Right forelimb (tissue), 1 donor: ENCODE data around the gene CABLES1.

Experiments
- DNase-seq: peaks from one replicate; pipeline ENCODE4 v3.0.0-alpha.2; 2018

Gene CABLES1

GRCh38 chr18:23196119-23197007 is 61.1 kb downstream of the CABLES1 start:
- DNase-seq: no peak

DNA sequence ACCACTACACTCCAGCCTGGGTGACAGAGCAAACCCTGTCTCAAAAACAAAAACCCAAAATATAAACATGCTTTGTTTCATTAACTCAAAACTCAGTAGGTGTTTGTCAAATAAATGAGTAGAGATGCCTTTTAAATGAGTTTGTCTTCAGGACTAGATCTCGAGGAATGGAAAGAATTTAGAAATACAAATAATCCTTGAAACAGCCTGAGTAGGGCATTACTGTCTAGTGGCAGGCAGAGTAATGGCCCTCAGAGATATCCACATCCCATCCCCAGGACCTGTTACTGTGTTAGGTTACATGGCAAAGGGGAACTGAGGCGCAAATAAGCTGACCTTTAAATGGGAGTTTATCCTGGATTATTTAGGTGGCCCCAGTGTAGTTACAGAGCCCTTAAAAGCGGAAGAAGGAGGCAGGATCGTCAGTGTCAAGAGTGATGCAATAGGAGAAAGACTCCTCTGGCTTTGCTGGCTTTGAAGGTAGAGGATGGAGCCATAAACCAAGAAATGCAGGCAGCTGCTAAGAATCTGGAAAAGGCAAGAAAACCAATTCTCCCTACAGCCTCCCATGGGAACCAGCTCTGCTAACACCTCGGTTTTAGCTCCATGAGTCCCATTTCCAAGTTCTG is 63.0 kb downstream of the CABLES1 start:
- no peak for DNase-seq

DNA sequence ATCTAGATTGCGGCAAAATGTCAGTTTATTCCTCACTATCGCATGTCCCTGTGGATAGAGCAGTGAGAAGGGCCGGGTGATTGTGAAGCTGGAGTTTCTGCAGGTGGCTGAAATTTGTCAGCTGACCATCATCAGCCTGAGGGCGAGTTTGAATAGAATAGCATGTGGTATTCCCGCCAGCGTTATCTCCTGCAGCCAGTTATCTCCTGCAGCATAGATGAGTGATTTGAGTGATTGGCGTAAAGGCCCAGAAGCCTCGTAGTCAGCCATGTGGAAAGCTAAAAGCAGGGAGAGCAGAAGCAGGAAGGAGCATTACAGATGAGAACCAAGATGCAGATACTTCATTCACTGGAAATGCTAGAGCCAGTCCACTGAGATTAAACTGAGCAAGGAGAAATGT is 65.5 kb downstream of the CABLES1 start:
- no peak for DNase-seq

DNA sequence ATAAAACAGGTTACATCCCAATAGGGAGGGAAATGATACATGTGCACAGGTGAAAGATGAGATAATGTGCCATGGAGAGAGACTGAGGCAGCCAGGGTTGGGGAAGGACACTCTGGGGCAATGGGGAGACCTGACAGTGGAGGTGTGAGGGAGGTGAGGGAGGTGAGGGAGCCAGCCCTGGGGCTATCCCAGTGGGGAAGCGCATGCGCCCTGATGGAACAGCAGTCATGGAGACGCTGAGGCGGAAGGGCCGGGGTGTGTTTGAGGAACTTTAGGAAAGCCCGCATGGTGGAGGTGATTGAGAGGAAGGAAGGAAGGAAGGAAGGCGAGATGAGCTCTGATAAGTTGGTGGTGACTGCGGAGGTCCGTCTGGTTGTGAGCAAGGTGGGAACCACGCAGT is 66.5 kb downstream of the CABLES1 start:
- no peak for DNase-seq

DNA sequence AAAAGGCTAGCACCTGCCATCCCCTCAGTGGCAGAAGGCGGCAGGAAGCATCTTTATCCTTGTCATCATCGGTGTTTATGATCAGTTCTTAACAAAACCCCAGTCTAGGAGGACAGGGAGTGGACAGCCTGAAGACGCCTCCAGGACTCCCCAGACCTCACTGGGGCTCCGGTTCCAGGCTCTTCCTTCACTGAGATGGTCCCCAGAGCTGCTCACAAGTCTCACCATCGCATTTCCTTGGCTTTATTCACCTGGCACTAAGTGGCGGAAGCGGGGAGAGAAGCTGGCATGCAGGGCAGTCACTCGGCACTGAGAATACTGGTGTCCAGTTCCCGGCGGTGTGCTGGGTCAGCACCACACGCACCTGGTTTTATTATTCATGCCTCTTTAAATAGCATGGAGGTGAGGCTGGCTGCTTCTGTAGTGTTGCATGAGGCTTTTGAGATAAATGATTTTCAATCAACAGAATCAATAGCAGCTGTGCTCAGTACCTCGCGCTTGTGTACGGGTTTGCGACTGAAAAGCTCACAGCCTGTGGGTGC is 68.7 kb downstream of the CABLES1 start:
- no peak for DNase-seq

DNA sequence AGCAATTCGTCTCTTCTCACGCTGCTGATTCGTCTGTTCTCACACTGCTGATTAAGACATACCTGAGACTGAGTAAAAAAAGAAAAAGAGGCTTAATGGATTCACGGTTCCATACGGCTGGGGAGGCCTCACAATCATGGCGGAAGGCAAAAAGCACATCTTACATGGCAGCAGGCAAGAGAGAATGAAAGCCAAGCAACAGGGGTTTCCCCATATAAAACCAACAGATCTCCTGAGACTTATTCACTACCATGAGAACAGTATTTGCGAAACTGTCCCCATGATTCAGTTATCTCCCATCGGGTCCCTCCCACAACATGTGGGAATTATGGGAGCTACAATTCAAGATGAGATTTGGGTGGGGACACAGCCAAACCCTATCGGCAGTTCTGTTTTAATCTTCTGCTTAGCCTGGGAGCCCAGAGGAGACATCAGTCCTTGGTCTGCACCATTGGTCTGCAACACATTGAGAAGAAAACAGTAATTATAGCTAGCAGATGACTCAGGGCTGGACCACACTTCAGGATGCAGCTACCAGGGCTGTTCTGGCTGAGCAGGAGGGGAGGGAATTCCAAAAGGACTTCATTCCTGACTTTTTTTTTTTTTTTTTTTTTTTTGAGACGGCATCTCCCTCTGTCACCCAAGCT is 69.4 kb downstream of the CABLES1 start:
- DNase-seq: no peak

DNA sequence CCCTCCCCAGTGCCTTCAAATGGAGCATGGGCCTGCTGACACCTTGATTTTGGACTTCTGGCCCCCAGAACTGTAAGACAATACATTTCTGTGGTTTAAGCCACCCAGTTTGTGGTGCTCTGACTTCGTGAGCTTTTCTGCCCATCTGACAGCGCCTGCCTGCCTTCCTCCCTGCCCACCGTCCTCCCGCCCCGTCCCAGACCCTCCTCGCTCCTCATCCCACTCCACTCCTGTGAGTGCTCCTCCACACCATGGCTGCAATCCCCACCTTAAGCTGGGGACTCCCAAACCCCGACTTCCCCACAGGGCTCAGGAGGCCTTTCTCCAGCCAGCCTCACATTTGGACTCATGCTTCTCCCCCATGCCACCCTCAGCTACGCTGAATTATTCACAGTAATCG is 70.7 kb downstream of the CABLES1 start:
- DNase-seq: no peak

DNA sequence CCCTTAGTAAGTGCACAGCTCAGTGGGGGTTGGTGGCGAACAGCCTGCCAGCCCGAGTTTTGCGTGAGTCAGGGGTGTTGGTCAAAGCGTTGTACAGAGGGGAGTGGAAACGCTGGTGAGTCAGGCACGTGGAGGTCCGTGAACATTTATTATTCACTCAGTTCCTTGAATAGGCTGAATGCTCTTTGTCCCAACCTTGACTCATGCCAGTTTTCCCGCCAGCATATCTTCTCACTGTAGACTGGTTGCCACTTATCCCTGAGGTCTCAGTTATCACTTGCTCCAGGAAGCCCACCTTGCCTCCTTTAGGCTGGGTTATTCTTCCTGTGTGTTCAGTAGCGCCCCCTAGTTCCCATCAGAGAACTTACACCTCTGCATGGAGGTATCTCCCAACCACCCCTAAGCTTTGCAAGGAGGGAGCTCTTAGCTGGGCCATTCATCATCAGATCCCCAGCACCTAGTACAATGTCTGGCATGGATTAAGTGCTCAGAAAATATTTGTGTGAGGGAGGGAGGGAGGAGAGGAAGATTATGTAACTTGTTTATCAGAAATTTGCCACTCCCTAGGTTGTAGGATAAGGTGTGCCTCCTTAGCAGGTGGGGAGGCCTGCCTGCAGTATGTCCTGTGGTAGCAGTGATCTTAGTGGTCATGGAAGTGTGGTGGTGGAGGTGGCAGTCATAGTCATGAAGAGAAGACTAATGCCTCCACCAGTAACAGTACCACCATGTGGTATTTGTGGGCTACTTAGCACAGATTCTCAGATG is 72.1 kb downstream of the CABLES1 start:
- no peak for DNase-seq

- no peak for DNase-seq
Measured at GRCh38 chr18:23207994-23208393, 72.7 kb downstream of the CABLES1 start.

GRCh38 chr18:23208600-23208999 is 73.3 kb downstream of the CABLES1 start:
- DNase-seq: no peak

DNA sequence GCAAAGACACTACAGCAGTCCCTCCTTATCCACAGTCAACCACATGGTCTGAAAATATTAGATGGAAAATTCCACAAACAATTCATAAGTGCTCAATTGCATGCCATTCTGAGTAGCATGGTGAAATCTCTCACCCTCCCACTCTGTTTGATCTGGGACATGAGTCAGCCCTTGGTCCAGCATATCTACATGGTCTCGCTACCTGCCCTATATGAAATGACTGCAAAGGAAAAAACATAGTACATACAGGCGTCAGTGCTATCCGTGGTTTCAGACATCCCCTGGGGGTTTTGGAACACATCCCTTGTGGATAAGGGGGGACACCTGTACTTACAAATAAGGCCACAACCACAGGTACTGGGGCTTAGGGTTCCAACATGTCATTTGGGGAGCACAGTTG is 73.7 kb downstream of the CABLES1 start:
- no peak for DNase-seq

GRCh38 chr18:23209796-23210195 is 74.5 kb downstream of the CABLES1 start:
- no peak for DNase-seq

DNA sequence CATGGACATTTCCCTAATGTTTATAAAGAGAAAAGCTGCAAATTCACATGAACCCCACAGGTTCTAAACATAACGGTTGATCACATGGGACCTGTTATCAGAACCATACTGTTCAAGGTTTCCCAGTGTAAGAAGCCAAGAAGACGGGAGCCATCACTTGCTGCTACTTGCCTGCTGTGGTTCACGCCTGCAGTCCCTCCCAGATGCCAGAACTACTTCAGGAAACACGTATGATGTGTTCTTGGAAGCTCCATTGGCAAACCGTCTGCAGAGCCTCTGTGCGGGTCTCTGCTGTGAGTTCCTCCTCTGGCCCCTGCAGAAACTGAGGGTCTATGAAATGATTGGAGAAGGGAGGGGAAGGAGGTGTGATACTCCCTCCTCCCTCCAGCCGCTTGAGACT is 75.2 kb downstream of the CABLES1 start:
- DNase-seq: no peak

DNA sequence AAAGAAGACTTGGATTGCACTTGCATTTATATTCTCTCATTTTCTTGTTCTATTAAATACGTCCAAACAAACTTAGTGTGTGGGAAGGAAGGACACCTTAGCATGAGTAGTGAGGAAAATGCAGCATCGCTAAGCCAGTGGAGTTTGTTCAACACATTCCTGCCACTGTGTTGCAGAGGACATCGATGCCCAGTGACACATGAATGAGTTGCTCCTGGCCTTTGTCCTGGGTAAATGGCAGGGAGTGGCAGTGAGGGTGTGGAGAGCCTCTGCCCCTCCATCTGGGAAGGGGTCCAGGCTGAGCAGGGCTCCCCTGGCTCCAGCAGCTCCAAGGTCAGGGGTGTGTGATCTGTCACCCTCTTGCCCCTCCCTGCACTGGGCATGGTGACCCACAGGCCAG is 75.9 kb downstream of the CABLES1 start:
- no peak for DNase-seq

DNA sequence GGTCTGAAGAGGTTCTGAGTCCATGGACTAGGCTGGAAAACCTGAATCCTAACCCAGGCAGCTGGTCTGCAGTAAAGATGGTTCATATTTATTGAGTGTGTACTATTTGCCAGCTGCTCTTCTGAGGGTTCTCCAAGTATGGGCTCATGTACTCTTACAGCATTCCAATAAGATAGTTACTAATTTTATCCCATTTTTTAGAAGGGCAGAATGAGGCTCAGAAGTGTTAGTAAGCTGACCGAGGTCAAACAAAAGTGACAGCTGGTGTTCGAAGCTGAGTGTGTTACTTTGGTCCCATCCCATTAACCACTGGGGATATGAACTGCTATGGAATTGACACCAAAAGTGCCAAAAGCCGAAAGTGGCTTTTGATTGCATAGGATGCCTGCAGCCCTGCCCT is 76.9 kb downstream of the CABLES1 start:
- no peak for DNase-seq

DNA sequence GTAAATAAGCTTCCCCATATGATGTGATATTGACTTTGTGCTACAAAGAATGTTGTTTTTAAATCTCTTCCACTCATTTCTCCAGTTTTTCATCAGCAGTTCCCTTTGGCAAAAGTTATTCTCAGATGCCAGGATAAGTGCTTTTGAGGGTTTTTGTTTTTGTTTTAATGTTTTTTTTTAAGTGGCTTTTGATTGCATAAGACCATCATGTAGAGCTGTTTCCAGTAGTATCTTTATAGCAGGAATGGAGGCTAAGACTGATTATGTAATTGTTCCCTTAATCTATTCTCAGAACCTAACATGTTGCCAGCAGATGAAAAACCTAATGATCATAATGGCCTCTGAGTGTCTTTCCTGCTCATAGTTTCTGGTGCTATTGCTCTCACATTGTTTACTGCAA is 77.9 kb downstream of the CABLES1 start:
- no peak for DNase-seq

- no peak for DNase-seq
Measured at GRCh38 chr18:23217781-23218180, 82.5 kb downstream of the CABLES1 start.

DNA sequence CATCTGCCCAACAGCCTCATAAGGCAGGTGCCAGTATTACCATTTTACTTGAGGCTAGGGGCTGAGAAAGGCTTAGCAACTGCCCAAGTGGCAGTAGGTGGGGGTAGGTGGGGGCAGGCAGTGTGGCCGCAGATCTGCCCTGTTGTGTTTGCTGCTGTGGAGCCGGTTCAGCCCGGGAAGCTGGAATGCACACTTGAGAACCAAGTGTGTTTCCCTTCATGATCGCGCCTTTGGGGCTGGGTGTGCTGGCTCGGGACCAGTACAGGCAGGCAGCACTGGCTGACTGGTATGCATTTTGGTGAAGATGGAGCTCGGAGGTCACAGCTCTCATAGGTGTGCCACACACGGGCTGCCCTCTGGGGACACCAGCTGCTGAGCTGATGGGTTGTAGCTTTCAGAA is 85.1 kb downstream of the CABLES1 start:
- no peak for DNase-seq

DNA sequence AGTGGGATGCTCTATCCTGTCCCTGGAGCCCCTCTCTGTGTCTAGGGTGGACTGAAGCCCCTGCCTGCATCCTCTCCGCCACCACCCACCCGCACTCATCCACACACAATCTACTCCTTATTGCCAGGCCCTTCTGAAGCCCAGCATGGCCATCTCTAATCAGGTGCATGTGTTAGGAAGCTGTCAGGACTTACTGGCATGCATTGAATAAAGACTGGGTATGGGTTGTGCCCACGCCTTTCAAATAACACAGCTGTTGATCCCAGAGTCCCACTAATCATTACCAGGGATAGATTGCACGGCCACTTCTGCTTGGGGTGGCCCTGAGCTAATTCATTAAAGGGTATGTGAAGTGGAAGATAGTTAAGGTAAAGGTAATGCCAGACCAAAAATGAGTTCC is 88.4 kb downstream of the CABLES1 start:
- DNase-seq: no peak

- no peak for DNase-seq
Measured at GRCh38 chr18:23225503-23225902, 90.2 kb downstream of the CABLES1 start.

GRCh38 chr18:23226391-23226790 is 91.1 kb downstream of the CABLES1 start:
- DNase-seq: no peak

DNA sequence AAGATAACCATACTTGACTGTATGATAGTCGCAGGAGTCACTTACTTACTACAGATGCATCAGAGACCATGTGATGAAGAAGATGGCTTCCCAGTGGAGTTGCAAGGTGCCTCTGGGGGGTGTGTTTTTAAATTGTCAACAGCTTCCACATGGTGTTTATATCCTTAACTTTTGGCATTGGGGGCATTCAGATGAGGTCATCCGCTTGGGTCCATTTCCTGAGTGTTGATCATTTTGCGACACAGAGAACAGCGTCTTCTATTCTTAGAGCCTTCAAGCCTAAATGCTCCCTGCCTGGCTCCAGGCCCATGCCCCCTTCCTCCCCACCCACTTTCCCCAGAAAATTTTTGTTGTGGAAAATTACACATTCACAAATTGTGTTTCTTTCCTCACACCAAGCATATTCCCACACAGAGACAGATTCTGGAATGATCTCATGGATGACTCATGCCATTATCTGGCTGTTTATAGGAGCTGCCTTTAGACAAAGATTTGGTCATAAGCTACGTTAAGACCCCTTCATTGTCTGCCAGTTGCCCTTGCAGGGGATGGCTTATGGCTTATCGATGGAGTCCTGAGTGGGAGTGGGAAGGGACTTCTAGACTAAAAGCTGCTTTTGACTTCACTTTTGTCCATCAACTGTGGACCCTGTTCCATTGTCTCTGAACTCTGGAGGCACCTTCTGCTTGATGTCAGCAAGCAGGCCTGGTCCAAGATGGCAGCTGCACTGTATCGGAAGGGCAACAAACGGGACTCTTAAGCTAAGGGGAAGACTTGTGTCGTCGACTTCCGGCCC is 91.8 kb downstream of the CABLES1 start:
- DNase-seq: no peak
